WTC11 (cell line): ENCODE data around the gene CALML4. TPM values are rescaled to one million over a fixed set of nuclear protein-coding genes. Genes with fewer than 3 reads are reported as not detected.

Experiments used
- ATAC-seq: fragments of 200-7000 bp; cut with Tn5 transposase; 2 replicates; pipeline ENCODE4 v1.10.0; 2021; ENCODE audit warnings: mild to moderate bottlenecking, moderate library complexity
- CTCF ChIA-PET: fragments of 300-600 bp; sonication (Branson Sonifier 250); formaldehyde crosslinking; loops from one replicate; lab custom pipeline; 2021; ENCODE audit warnings: antibody characterized with exemption; lab: Charles Lee
- POLR2A ChIA-PET: fragments of 350-600 bp; sonication (Branson Sonifier 250); formaldehyde crosslinking; loops from one replicate; lab custom pipeline; 2021; ENCODE audit warnings: antibody characterized with exemption; lab: Charles Lee
- DNase-seq: peaks from one replicate; pipeline ENCODE4 v3.0.0; 2021; ENCODE audit warnings: low spot score
- H3K27ac Mint-ChIP-seq: 2 replicates; pipeline ENCODE4 v1.8.0; 2021; ENCODE audit warnings: mixed read lengths
- H3K27me3 Mint-ChIP-seq: 2 replicates; pipeline ENCODE4 v1.8.0; 2021; ENCODE audit warnings: low read depth, mild to moderate bottlenecking, moderate library complexity, mixed read lengths
- H3K36me3 Mint-ChIP-seq: 2 replicates; pipeline ENCODE4 v1.8.0; 2021; ENCODE audit warnings: mixed read lengths
- H3K4me1 Mint-ChIP-seq: 2 replicates; pipeline ENCODE4 v1.8.0; 2022; ENCODE audit warnings: mixed read lengths
- H3K4me3 Mint-ChIP-seq: 2 replicates; pipeline ENCODE4 v1.8.0; 2021; ENCODE audit warnings: mild to moderate bottlenecking, moderate library complexity, mixed read lengths
- H3K9me3 Mint-ChIP-seq: 2 replicates; pipeline ENCODE4 v1.8.0; 2021; ENCODE audit warnings: mixed read lengths
- ATF2 ChIP-seq: sonication (generic); formaldehyde crosslinking; IDR thresholded peaks from 2 replicates; pipeline ENCODE4 v1.8.1; 2022; ENCODE audit warnings: low read depth, missing genetic modification reagents, borderline replicate concordance
- E2F5 ChIP-seq: sonication (generic); formaldehyde crosslinking; IDR thresholded peaks from 2 replicates; pipeline ENCODE4 v1.8.1; 2022; ENCODE audit warnings: mild to moderate bottlenecking, moderate library complexity, missing genetic modification reagents
- ERG ChIP-seq: fragments of 250-450 bp; sonication (Bioruptor Pico); IDR thresholded peaks from 2 replicates; pipeline ENCODE4 v1.8.0; 2021; ENCODE audit warnings: mild to moderate bottlenecking
- FOXJ3 ChIP-seq: sonication (generic); formaldehyde crosslinking; IDR thresholded peaks from 2 replicates; pipeline ENCODE4 v1.9.0; 2021; ENCODE audit warnings: missing genetic modification reagents, mild to moderate bottlenecking, borderline replicate concordance
- IRF2 ChIP-seq: sonication (generic); formaldehyde crosslinking; IDR thresholded peaks from 2 replicates; pipeline ENCODE4 v1.8.0; 2022; ENCODE audit warnings: low read depth, missing genetic modification reagents, borderline replicate concordance
- MXD4 ChIP-seq: fragments of 250-450 bp; sonication (Bioruptor Pico); IDR thresholded peaks from 2 replicates; pipeline ENCODE4 v1.8.0; 2021; ENCODE audit warnings: mild to moderate bottlenecking, moderate library complexity, borderline replicate concordance
- MYBL2 ChIP-seq: sonication (generic); formaldehyde crosslinking; IDR thresholded peaks from 2 replicates; pipeline ENCODE4 v1.8.1; 2023; ENCODE audit warnings: mild to moderate bottlenecking, moderate library complexity, missing genetic modification reagents
- NFE2L1 ChIP-seq: sonication (generic); formaldehyde crosslinking; IDR thresholded peaks from 2 replicates; pipeline ENCODE4 v1.8.1; 2023; ENCODE audit warnings: missing genetic modification reagents
- PREB ChIP-seq: sonication (generic); formaldehyde crosslinking; IDR thresholded peaks from 2 replicates; pipeline ENCODE4 v1.8.1; 2022; ENCODE audit warnings: mild to moderate bottlenecking, missing genetic modification reagents, moderate library complexity, borderline replicate concordance
- RORB ChIP-seq: fragments of 250-450 bp; sonication (Bioruptor Pico); IDR thresholded peaks from 2 replicates; pipeline ENCODE4 v1.9.0; 2021; ENCODE audit warnings: mild to moderate bottlenecking
- STAT6 ChIP-seq: sonication (generic); formaldehyde crosslinking; conservative IDR thresholded peaks from 2 replicates; pipeline ENCODE4 v1.8.1; 2023; ENCODE audit warnings: mild to moderate bottlenecking, low read depth, missing genetic modification reagents, moderate library complexity
- TCF7 ChIP-seq: sonication (generic); formaldehyde crosslinking; IDR thresholded peaks from 2 replicates; pipeline ENCODE4 v1.8.0; 2022; ENCODE audit warnings: mild to moderate bottlenecking, low read depth, missing genetic modification reagents, moderate library complexity
- TP53 ChIP-seq: sonication (generic); formaldehyde crosslinking; IDR thresholded peaks from 2 replicates; pipeline ENCODE4 v1.8.1; 2023; ENCODE audit warnings: mild to moderate bottlenecking, missing genetic modification reagents
- ZNF138 ChIP-seq: sonication (generic); formaldehyde crosslinking; conservative IDR thresholded peaks from 2 replicates; pipeline ENCODE4 v1.8.1; 2022; ENCODE audit warnings: mild to moderate bottlenecking, moderate library complexity, missing genetic modification reagents
- ZNF232 ChIP-seq: sonication (generic); formaldehyde crosslinking; IDR thresholded peaks from 2 replicates; pipeline ENCODE4 v1.8.0; 2022; ENCODE audit warnings: mild to moderate bottlenecking, missing genetic modification reagents
- ZNF317 ChIP-seq: sonication (generic); formaldehyde crosslinking; IDR thresholded peaks from 2 replicates; pipeline ENCODE4 v1.8.1; 2023; ENCODE audit warnings: low read depth, mild to moderate bottlenecking, moderate library complexity, missing genetic modification reagents, borderline replicate concordance
- ZNF416 ChIP-seq: fragments of 250-450 bp; sonication (Bioruptor Pico); IDR thresholded peaks from 2 replicates; pipeline ENCODE4 v1.9.0; 2021; ENCODE audit warnings: mild to moderate bottlenecking, inconsistent platforms
- total RNA-seq: library from RNA; stranded (reverse); gene quantifications from 3 replicates; pipeline ENCODE4 v1.2.3, GENCODE V29; 2021
- TF ChIP-seq, protein P1 (sequence below): sonication (generic); formaldehyde crosslinking; IDR thresholded peaks from 2 replicates; pipeline ENCODE4 v1.8.1; 2023; ENCODE audit warnings: mild to moderate bottlenecking, missing genetic modification reagents, moderate library complexity
- TF ChIP-seq, protein P2 (sequence below): sonication (generic); formaldehyde crosslinking; IDR thresholded peaks from 2 replicates; pipeline ENCODE4 v1.8.1; 2023; ENCODE audit warnings: mild to moderate bottlenecking, missing genetic modification reagents, borderline replicate concordance
- TF ChIP-seq, protein P3 (sequence below): fragments of 250-450 bp; sonication (Bioruptor Pico); IDR thresholded peaks from 2 replicates; pipeline ENCODE4 v1.9.0; 2021; ENCODE audit warnings: mild to moderate bottlenecking

CALML4 gene
- total RNA-seq, 1 experiment from 2014 or later: 9.8 TPM

DNA sequence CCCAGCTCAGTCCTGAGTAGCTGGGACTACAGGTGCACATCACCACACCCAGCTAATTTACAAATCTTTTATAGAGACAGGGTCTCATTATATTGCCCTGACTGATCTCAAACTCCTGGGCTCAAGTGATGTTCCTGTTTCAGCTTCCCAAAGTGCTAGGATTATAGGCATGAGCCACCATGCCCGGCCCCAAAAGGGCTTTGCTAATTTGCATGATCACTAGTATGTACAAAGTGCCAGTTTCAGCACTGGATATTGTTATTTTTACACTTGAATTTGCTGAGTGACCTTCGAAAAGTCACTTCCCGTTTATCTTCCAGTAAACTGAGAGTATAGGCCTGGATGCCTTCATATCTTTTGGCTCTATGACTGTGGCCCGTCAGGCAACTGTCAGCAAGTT lies 12.2 kb upstream of the CALML4 start:
- Mint-ChIP-seq H3K4me1 (no peaks in the 10 kb centered on the region), H3K4me3 (no peak overlapping the region), H3K27me3 (no peaks in the 10 kb centered on the region), H3K36me3 (peaks cover 46% of the 10 kb centered on the region), H3K27ac (no peak overlapping the region), H3K9me3 (no peaks in the 10 kb centered on the region)
- ChIA-PET CTCF (no interaction called here), POLR2A (no interaction called here)
- no peak for DNase-seq
- TF ChIP-seq TP53 (CRISPR knock-in tag) (no peak), MXD4 (CRISPR knock-in tag) (no peak), PREB (CRISPR knock-in tag) (no peak), IRF2 (CRISPR knock-in tag) (no peak), NFE2L1 (no peak), TCF7 (no peak), ZNF138 (CRISPR knock-in tag) (no peak), E2F5 (CRISPR knock-in tag) (no peak), STAT6 (CRISPR knock-in tag) (no peak), RORB (CRISPR knock-in tag) (no peak)
- TF ChIP-seq, protein P1, sequence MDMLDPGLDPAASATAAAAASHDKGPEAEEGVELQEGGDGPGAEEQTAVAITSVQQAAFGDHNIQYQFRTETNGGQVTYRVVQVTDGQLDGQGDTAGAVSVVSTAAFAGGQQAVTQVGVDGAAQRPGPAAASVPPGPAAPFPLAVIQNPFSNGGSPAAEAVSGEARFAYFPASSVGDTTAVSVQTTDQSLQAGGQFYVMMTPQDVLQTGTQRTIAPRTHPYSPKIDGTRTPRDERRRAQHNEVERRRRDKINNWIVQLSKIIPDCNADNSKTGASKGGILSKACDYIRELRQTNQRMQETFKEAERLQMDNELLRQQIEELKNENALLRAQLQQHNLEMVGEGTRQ: no peak
- no peak for ATAC-seq

- DNase-seq: no peak
- H3K4me3 Mint-ChIP-seq: no peak overlapping the region
- no peaks in the 10 kb centered on the region for H3K27me3 Mint-ChIP-seq
- no peak for ATAC-seq
- POLR2A ChIA-PET: interaction anchor here (0.6 kb wide), 1 partner anchor 20 kb away, joined by 5 read pairs; no protein-coding TSS in a partner anchor
- CTCF ChIA-PET: interaction anchor here (0.9 to 1.1 kb wide), 2 partner anchors 13 to 38 kb away, joined by 3 read pairs; no protein-coding TSS in a partner anchor
- no peak overlapping the region; the same call in 1 of the 2 replicates for H3K27ac Mint-ChIP-seq
- no peaks in the 10 kb centered on the region for H3K9me3 Mint-ChIP-seq
- peaks cover 31% of the 10 kb centered on the region for H3K36me3 Mint-ChIP-seq
- peaks cover 3% of the 10 kb centered on the region for H3K4me1 Mint-ChIP-seq
- TF ChIP-seq, protein P2, sequence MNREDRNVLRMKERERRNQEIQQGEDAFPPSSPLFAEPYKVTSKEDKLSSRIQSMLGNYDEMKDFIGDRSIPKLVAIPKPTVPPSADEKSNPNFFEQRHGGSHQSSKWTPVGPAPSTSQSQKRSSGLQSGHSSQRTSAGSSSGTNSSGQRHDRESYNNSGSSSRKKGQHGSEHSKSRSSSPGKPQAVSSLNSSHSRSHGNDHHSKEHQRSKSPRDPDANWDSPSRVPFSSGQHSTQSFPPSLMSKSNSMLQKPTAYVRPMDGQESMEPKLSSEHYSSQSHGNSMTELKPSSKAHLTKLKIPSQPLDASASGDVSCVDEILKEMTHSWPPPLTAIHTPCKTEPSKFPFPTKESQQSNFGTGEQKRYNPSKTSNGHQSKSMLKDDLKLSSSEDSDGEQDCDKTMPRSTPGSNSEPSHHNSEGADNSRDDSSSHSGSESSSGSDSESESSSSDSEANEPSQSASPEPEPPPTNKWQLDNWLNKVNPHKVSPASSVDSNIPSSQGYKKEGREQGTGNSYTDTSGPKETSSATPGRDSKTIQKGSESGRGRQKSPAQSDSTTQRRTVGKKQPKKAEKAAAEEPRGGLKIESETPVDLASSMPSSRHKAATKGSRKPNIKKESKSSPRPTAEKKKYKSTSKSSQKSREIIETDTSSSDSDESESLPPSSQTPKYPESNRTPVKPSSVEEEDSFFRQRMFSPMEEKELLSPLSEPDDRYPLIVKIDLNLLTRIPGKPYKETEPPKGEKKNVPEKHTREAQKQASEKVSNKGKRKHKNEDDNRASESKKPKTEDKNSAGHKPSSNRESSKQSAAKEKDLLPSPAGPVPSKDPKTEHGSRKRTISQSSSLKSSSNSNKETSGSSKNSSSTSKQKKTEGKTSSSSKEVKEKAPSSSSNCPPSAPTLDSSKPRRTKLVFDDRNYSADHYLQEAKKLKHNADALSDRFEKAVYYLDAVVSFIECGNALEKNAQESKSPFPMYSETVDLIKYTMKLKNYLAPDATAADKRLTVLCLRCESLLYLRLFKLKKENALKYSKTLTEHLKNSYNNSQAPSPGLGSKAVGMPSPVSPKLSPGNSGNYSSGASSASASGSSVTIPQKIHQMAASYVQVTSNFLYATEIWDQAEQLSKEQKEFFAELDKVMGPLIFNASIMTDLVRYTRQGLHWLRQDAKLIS: no peak
- TF ChIP-seq ATF2 (CRISPR knock-in tag): no peak
- no peak for TF ChIP-seq ERG
- no peak for TF ChIP-seq MXD4 (CRISPR knock-in tag)
- TF ChIP-seq, protein P3, sequence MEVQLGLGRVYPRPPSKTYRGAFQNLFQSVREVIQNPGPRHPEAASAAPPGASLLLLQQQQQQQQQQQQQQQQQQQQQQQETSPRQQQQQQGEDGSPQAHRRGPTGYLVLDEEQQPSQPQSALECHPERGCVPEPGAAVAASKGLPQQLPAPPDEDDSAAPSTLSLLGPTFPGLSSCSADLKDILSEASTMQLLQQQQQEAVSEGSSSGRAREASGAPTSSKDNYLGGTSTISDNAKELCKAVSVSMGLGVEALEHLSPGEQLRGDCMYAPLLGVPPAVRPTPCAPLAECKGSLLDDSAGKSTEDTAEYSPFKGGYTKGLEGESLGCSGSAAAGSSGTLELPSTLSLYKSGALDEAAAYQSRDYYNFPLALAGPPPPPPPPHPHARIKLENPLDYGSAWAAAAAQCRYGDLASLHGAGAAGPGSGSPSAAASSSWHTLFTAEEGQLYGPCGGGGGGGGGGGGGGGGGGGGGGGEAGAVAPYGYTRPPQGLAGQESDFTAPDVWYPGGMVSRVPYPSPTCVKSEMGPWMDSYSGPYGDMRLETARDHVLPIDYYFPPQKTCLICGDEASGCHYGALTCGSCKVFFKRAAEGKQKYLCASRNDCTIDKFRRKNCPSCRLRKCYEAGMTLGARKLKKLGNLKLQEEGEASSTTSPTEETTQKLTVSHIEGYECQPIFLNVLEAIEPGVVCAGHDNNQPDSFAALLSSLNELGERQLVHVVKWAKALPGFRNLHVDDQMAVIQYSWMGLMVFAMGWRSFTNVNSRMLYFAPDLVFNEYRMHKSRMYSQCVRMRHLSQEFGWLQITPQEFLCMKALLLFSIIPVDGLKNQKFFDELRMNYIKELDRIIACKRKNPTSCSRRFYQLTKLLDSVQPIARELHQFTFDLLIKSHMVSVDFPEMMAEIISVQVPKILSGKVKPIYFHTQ: no peak
- no peak for TF ChIP-seq ZNF317 (CRISPR knock-in tag)
- no peak for TF ChIP-seq MYBL2 (CRISPR knock-in tag)
- TF ChIP-seq ZNF416 (CRISPR knock-in tag): no peak
- no peak for TF ChIP-seq FOXJ3 (CRISPR knock-in tag)
- no peak for TF ChIP-seq ZNF232 (CRISPR knock-in tag)
These were observed 9.7 kb upstream of the CALML4 start for GRCh38 chr15:68214838-68215254.
